ENCODE results near the gene SEMA3D. TPM values are rescaled to one million over a fixed set of nuclear protein-coding genes. Genes with fewer than 3 reads are reported as not detected.
A peak's percentile ranks its signal among the peaks of the same experiment; 100 is the strongest.

SEMA3D gene
- polyA plus RNA-seq, 2 of the 4 experiments (the other 2 are of a cell fraction): 0.04 to 0.13 TPM

DNA sequence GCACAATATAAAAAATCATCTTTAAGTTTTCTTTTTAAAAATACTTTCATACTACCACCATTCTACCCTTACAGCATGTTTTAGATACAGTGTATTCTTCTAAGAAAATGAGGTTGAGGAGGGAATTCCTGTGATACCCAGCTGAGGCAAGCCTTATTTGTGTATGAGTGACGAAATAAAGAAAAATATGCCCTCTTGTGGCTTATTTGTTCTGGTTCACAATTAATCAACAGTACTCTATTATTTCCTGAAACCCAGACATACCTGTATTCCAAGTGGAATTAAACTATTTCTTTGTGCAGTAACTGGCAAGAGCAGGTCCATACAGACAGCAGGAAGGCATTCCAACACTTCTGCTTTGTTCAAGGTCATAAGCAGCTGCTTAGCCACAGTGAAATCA lies 4.5 kb upstream of the SEMA3D start (continued):
- TF ChIP-seq CTCF (IDR thresholded peaks at IDR 0.05) (peak; percentile 31; the same call in 2 of the 3 replicates), EP300 (IDR thresholded peaks at IDR 0.05) (no peak), CBX8 (IDR thresholded peaks at IDR 0.05) (no peak), POLR2AphosphoS2 (conservative IDR thresholded peaks at IDR 0.05; ENCODE audit: low read length) (no peak), EHMT2 (IDR thresholded peaks at IDR 0.05; ENCODE audit: low read depth) (no peak), GATA3 (IDR thresholded peaks at IDR 0.05; ENCODE audit: borderline replicate concordance) (no peak), HDAC2 (IDR thresholded peaks at IDR 0.05) (no peak), CHD4 (IDR thresholded peaks at IDR 0.05; ENCODE audit: borderline replicate concordance) (no peak), HOXA7 (CRISPR knock-in tag; IDR thresholded peaks at IDR 0.05) (no peak), HOXB5 (CRISPR knock-in tag; IDR thresholded peaks at IDR 0.05) (no peak), RAD21 (conservative IDR thresholded peaks at IDR 0.05 in 1 of 2, IDR thresholded peaks at IDR 0.05 in 1 of 2) (0 out of 5 replicates have a peak, but pooled peaks of 1 of the 2 experiments have one; percentile 14), SREBF2 (IDR thresholded peaks at IDR 0.05) (no peak), RCOR1 (IDR thresholded peaks at IDR 0.05; ENCODE audit: low read depth, low read length) (no peak), BHLHE40 (IDR thresholded peaks at IDR 0.05; ENCODE audit: low read depth, low read length) (no peak), POLR2A (IDR thresholded peaks at IDR 0.05; ENCODE audit: low read length) (no peak), CBX2 (IDR thresholded peaks at IDR 0.05; ENCODE audit: borderline replicate concordance, low read depth) (no peak)
- TF ChIP-seq, protein P1, sequence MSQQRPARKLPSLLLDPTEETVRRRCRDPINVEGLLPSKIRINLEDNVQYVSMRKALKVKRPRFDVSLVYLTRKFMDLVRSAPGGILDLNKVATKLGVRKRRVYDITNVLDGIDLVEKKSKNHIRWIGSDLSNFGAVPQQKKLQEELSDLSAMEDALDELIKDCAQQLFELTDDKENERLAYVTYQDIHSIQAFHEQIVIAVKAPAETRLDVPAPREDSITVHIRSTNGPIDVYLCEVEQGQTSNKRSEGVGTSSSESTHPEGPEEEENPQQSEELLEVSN (IDR thresholded peaks at IDR 0.05; ENCODE audit: borderline replicate concordance, low read depth): no peak

DNA sequence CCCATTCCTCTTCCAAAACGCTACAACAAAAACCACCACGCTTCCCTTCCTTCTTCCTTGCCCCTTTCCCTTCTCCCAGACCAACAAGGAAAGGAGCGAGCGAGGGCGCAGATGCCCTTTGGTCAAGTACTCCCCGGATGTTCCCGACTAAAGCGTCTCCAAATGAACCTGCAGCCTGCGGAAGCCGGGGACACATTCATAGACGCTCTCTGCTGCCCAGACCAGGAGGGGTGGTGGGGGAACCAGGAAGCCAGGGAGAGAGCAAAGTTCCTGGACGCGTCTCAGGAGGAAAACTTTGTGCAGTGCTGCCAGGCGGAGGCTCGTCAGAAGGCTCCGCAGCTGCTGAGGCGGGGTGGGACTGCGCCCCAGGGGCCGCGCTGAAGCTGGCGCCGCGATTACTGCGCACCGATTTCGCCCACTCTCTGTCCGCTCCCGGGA lies 754 bp downstream of the SEMA3D start:
- DNase-seq (ENCODE audit: low read depth in 1 of 2, low spot score in 1 of 2) (peak; percentile 11 to 30), ATAC-seq (peak; percentile 70 to 74), FAIRE-seq (no peak)
- 0 out of 3 replicates have a peak, but pooled peaks cover 3% of the 10 kb centered on the region for H3K4me1 ChIP-seq
- WGBS (ENCODE audit: missing lambda C conversion rate): 3% methylated on average over 26 of the region's 28 CpGs
- no peak overlapping the region for H3K27ac ChIP-seq
- TF ChIP-seq TFCP2L1 (CRISPR knock-in tag; IDR thresholded peaks at IDR 0.05) (no peak), EP300 (IDR thresholded peaks at IDR 0.05) (no peak), ESRRA (IDR thresholded peaks at IDR 0.05; ENCODE audit: borderline replicate concordance, low read length) (no peak), JUNB (IDR thresholded peaks at IDR 0.05) (no peak), FOSL2 (IDR thresholded peaks at IDR 0.05) (no peak), FOSL2 (CRISPR knock-in tag; IDR thresholded peaks at IDR 0.05) (no peak), NFE2L2 (conservative IDR thresholded peaks at IDR 0.05; ENCODE audit: low read length) (no peak), HES2 (IDR thresholded peaks at IDR 0.05) (no peak), ZFP36 (IDR thresholded peaks at IDR 0.05; ENCODE audit: borderline replicate concordance, partially characterized antibody) (no peak), HOXB13 (CRISPR knock-in tag; IDR thresholded peaks at IDR 0.05; ENCODE audit: low read depth) (no peak), CBX8 (IDR thresholded peaks at IDR 0.05) (no peak), JUN (IDR thresholded peaks at IDR 0.05) (no peak), ZNF302 (CRISPR knock-in tag; IDR thresholded peaks at IDR 0.05) (no peak)
- ChIA-PET CTCF (interaction anchor here (0.6 to 2.5 kb wide), 11 partner anchors 10 to 644 kb away, joined by 3 to 10 read pairs (median 4); no protein-coding TSS in a partner anchor), POLR2A (no interaction called here)
- peak overlapping the region; percentile 99 for H3K4me2 ChIP-seq
- no peaks in the 10 kb centered on the region for H3K9me3 ChIP-seq
- peak overlapping the region; percentile 52 for H3K4me3 ChIP-seq
